ENCODE measurements around the gene RAD51B.

Gene RAD51B

GRCh38 chr14:68363843-68364767 lies 544.5 kb downstream of the RAD51B start:
- DNase-seq (ENCODE audit: low read depth), result peak; percentile 49

GRCh38 chr14:68364792-68365192 lies 545.2 kb downstream of the RAD51B start:
- DNase-seq (ENCODE audit: low read depth), result peak; percentile 62

- DNase-seq (ENCODE audit: low read depth), result peak; percentile 92
Observed at GRCh38 chr14:68365228-68365627, 545.6 kb downstream of the RAD51B start.

- DNase-seq (ENCODE audit: low read depth), result no peak
Observed at GRCh38 chr14:68366656-68367055, 547.1 kb downstream of the RAD51B start.

- DNase-seq (ENCODE audit: low read depth), result peak; percentile 80
Observed at GRCh38 chr14:68367536-68367935, 548.0 kb downstream of the RAD51B start.

- DNase-seq (ENCODE audit: low read depth), result no peak
Observed at GRCh38 chr14:68368850-68369249, 549.3 kb downstream of the RAD51B start.

- no peak for DNase-seq (ENCODE audit: low read depth)
Observed at GRCh38 chr14:68369281-68370056, 549.9 kb downstream of the RAD51B start.

GRCh38 chr14:68370057-68370360 lies 550.4 kb downstream of the RAD51B start:
- DNase-seq (ENCODE audit: low read depth), result no peak

GRCh38 chr14:68372368-68372767 lies 552.8 kb downstream of the RAD51B start:
- no peak for DNase-seq (ENCODE audit: low read depth)

GRCh38 chr14:68373124-68373646 lies 553.6 kb downstream of the RAD51B start:
- DNase-seq (ENCODE audit: low read depth), result no peak

- DNase-seq (ENCODE audit: low read depth), result no peak
Observed at GRCh38 chr14:68373847-68374444, 554.4 kb downstream of the RAD51B start.

GRCh38 chr14:68374682-68375081 lies 555.1 kb downstream of the RAD51B start:
- no peak for DNase-seq (ENCODE audit: low read depth)

GRCh38 chr14:68375376-68375775 lies 555.8 kb downstream of the RAD51B start:
- no peak for DNase-seq (ENCODE audit: low read depth)

- no peak for DNase-seq (ENCODE audit: low read depth)
Observed at GRCh38 chr14:68376067-68376779, 556.6 kb downstream of the RAD51B start.

- DNase-seq (ENCODE audit: low read depth), result no peak
Observed at GRCh38 chr14:68377006-68377405, 557.4 kb downstream of the RAD51B start.

- DNase-seq (ENCODE audit: low read depth), result peak; percentile 31
Observed at GRCh38 chr14:68377459-68377858, 557.9 kb downstream of the RAD51B start.

GRCh38 chr14:68379510-68380328 lies 560.1 kb downstream of the RAD51B start:
- DNase-seq (ENCODE audit: low read depth), result no peak

- DNase-seq (ENCODE audit: low read depth), result no peak
Observed at GRCh38 chr14:68380329-68380741, 560.8 kb downstream of the RAD51B start.

GRCh38 chr14:68384335-68384734 lies 564.8 kb downstream of the RAD51B start:
- peak; percentile 67 for DNase-seq (ENCODE audit: low read depth)

- DNase-seq (ENCODE audit: low read depth), result no peak
Observed at GRCh38 chr14:68384881-68385280, 565.3 kb downstream of the RAD51B start.

- no peak for DNase-seq (ENCODE audit: low read depth)
Observed at GRCh38 chr14:68386446-68386845, 566.9 kb downstream of the RAD51B start.

Measured in amniotic epithelial cell (primary cell).